ENCODE data around the gene PCNP.
"Not testable (repeated sequence)": the region's sequence is repeated elsewhere in the genome, so short reads cannot be mapped to it uniquely, and the experiment has no call there.

The PCNP gene

GRCh38 chr3:101625879-101626278, 51.9 kb downstream of the PCNP start:
- no peak for TF ChIP-seq CTCF (conservative IDR thresholded peaks at IDR 0.05)

GRCh38 chr3:101629219-101629618, 55.2 kb downstream of the PCNP start:
- TF ChIP-seq CTCF (conservative IDR thresholded peaks at IDR 0.05): no peak
- no peak overlapping the region for H3K27ac ChIP-seq

More at GRCh38 chr3:101625879-101626278, 51.9 kb downstream of the PCNP start:
- H3K27ac ChIP-seq: no peak overlapping the region

GRCh38 chr3:101631098-101631796, 57.3 kb downstream of the PCNP start:
- H3K27ac ChIP-seq: no peak overlapping the region
- no peak for TF ChIP-seq CTCF (conservative IDR thresholded peaks at IDR 0.05)

GRCh38 chr3:101631959-101632358, 58.0 kb downstream of the PCNP start:
- not testable (repeated sequence) for H3K27ac ChIP-seq

- no peak for TF ChIP-seq CTCF (conservative IDR thresholded peaks at IDR 0.05)
- no peak overlapping the region for H3K27ac ChIP-seq
Measured at GRCh38 chr3:101632586-101632985, 58.6 kb downstream of the PCNP start.

GRCh38 chr3:101633186-101633585, 59.2 kb downstream of the PCNP start:
- TF ChIP-seq CTCF (conservative IDR thresholded peaks at IDR 0.05): no peak
- H3K27ac ChIP-seq: no peak overlapping the region

GRCh38 chr3:101634591-101635196, 60.7 kb downstream of the PCNP start:
- no peak for TF ChIP-seq CTCF (conservative IDR thresholded peaks at IDR 0.05)
- H3K27ac ChIP-seq: no peak overlapping the region

- TF ChIP-seq CTCF (conservative IDR thresholded peaks at IDR 0.05): no peak
- H3K27ac ChIP-seq: no peak overlapping the region
Measured at GRCh38 chr3:101635345-101635744, 61.4 kb downstream of the PCNP start.

All from VCaP (cell line).